Liver (tissue), 9 donors: ENCODE results near the gene ADAMTS6. TPM values are rescaled to one million over a fixed set of nuclear protein-coding genes. Genes with fewer than 3 reads are reported as not detected.

Source experiments
- DNase-seq: peaks from one replicate; pipeline ENCODE4 v3.0.0-alpha.2; 2017; ENCODE audit warnings: low spot score
- H3K27ac ChIP-seq, 2 donors: one replicate each; pipeline ENCODE4 v1.7.0; 2013; ENCODE audit warnings: inconsistent platforms in 2 of 2, low read length in 2 of 2, control low read depth in 1 of 2, low read depth in 1 of 2, mild to moderate bottlenecking in 1 of 2
- H3K27me3 ChIP-seq, 4 donors: one replicate each; pipeline versions ENCODE4 v1.6.1 to v1.7.0; 2013; ENCODE audit warnings: low read length in 3 of 4, inconsistent platforms in 1 of 4, mild to moderate bottlenecking in 1 of 4, moderate library complexity in 1 of 4; ENCODE audit not compliant: control insufficient read depth in 4 of 4, insufficient read depth in 4 of 4
- H3K36me3 ChIP-seq, 4 donors: one replicate each; pipeline versions ENCODE4 v1.6.1 to v1.7.0; 2013; ENCODE audit warnings: low read length in 3 of 4, mild to moderate bottlenecking in 3 of 4, low read depth in 1 of 4, moderate library complexity in 1 of 4; ENCODE audit not compliant: control insufficient read depth in 4 of 4, insufficient read depth in 3 of 4
- H3K4me1 ChIP-seq, 4 donors: one replicate each; pipeline versions ENCODE4 v1.6.1 to v1.7.0; 2013; ENCODE audit warnings: low read length in 3 of 4, mild to moderate bottlenecking in 3 of 4, moderate library complexity in 1 of 4; ENCODE audit not compliant: control insufficient read depth in 4 of 4, insufficient read depth in 4 of 4
- H3K4me3 ChIP-seq, 3 donors: one replicate each; pipeline versions ENCODE4 v1.6.1 to v1.7.0; 2013; ENCODE audit warnings: low read length in 3 of 3, control low read depth in 1 of 3, low read depth in 1 of 3, mild to moderate bottlenecking in 1 of 3
- H3K9ac ChIP-seq, 2 donors: one replicate each; pipeline ENCODE4 v1.7.0; 2013; ENCODE audit warnings: low read length in 2 of 2, mild to moderate bottlenecking in 2 of 2, moderate library complexity in 2 of 2, control low read depth in 1 of 2, low read depth in 1 of 2
- H3K9me3 ChIP-seq, 4 donors: one replicate each; pipeline versions ENCODE4 v1.6.1 to v1.7.0; 2013; ENCODE audit warnings: low read length in 3 of 4; ENCODE audit not compliant: control insufficient read depth in 4 of 4
- ATF3 ChIP-seq: IDR thresholded peaks from 2 replicates; pipeline ENCODE4 v1.6.1; 2016; ENCODE audit warnings: antibody characterized with exemption
- CTCF ChIP-seq: fragments of 150-350 bp; IDR thresholded peaks from 2 replicates; pipeline ENCODE4 v1.5.1; 2017; ENCODE audit warnings: improper control_type of control experiment, low read depth, low read length; ENCODE audit not compliant: missing input control
- FOXA2 ChIP-seq: IDR thresholded peaks from 2 replicates; pipeline ENCODE4 v1.6.1; 2016; ENCODE audit warnings: antibody characterized with exemption
- GABPA ChIP-seq, 2 donors: IDR thresholded peaks in 1 of 2; conservative IDR thresholded peaks in 1 of 2; 2 replicates each; pipeline ENCODE4 v1.6.1; 2016; ENCODE audit warnings: antibody characterized with exemption in 2 of 2, mild to moderate bottlenecking in 1 of 2, moderate library complexity in 1 of 2
- HNF4A ChIP-seq, 2 donors: conservative IDR thresholded peaks; 2 replicates each; pipeline ENCODE4 v1.6.1; 2016; ENCODE audit warnings: antibody characterized with exemption in 2 of 2, mild to moderate bottlenecking in 2 of 2
- HNF4G ChIP-seq: IDR thresholded peaks from 2 replicates; pipeline ENCODE4 v1.6.1; 2016; ENCODE audit warnings: antibody characterized with exemption
- JUND ChIP-seq, 2 donors: IDR thresholded peaks; 2 replicates each; pipeline ENCODE4 v1.6.1; 2016; ENCODE audit warnings: antibody characterized with exemption in 2 of 2
- MAX ChIP-seq: IDR thresholded peaks from 2 replicates; pipeline ENCODE4 v1.6.1; 2016; ENCODE audit warnings: antibody characterized with exemption
- NR2F2 ChIP-seq: IDR thresholded peaks from 2 replicates; pipeline ENCODE4 v1.6.1; 2016; ENCODE audit warnings: antibody characterized with exemption
- RAD21 ChIP-seq, 2 donors: IDR thresholded peaks; 2 replicates each; pipeline ENCODE4 v1.6.1; 2016; ENCODE audit warnings: antibody characterized with exemption in 2 of 2, mild to moderate bottlenecking in 2 of 2
- REST ChIP-seq: IDR thresholded peaks from 2 replicates; pipeline ENCODE4 v1.6.1; 2016; ENCODE audit warnings: antibody characterized with exemption, mild to moderate bottlenecking
- RXRA ChIP-seq, 2 donors: IDR thresholded peaks; 2 replicates each; pipeline ENCODE4 v1.6.1; 2017 to 2018; ENCODE audit warnings: antibody characterized with exemption in 2 of 2, mild to moderate bottlenecking in 1 of 2
- SP1 ChIP-seq: IDR thresholded peaks from 2 replicates; pipeline ENCODE4 v1.6.1; 2018; ENCODE audit warnings: antibody characterized with exemption, mild to moderate bottlenecking
- TAF1 ChIP-seq: conservative IDR thresholded peaks from 2 replicates; pipeline ENCODE4 v1.6.1; 2016; ENCODE audit warnings: antibody characterized with exemption, mild to moderate bottlenecking
- ZBTB33 ChIP-seq: IDR thresholded peaks from 2 replicates; pipeline ENCODE4 v1.6.1; 2016; ENCODE audit warnings: antibody characterized with exemption
- WGBS: extraction: QIAGEN DNeasy Blood & Tissue Kit; methylation state at CpG from one replicate; pipeline ENCODE4 v1.1.7; 2013; 5-methylcytosine and 5-hydroxymethylcytosine counted together
- polyA plus RNA-seq, 2 donors: library from polyadenylated mRNA; stranded (reverse) in 1 of 2; unstranded in 1 of 2; fragments of 200-250 nt in 1 of 2; fragments of >200 nt in 1 of 2; fragmentation: Nextera tagmentation in 1 of 2; extraction: Ambion mirVana in 1 of 2; gene quantifications; one replicate each; pipeline versions ENCODE4 v1.2.1 to v1.2.3, GENCODE V29; 2013 to 2015
- total RNA-seq, 2 donors: library from RNA; depleted of rRNA; stranded (reverse); fragments of >200 nt; gene quantifications; one replicate each; pipeline ENCODE4 v1.2.3, GENCODE V29; 2014
- donor health status: healthy.
- donor health status: healthy.
- donor health status: healthy.
- donor health status: healthy.
- donor health status: healthy.

The ADAMTS6 gene
- total and polyA plus RNA-seq, 4 donors: 0.06 to 2.0 (median 0.59) TPM

GRCh38 chr5:65161655-65162054 is 320.1 kb downstream of the ADAMTS6 start:
- DNase-seq: no peak
- no peaks in the 10 kb centered on the region for H3K4me1 ChIP-seq
- H3K9me3 ChIP-seq: no peaks in the 10 kb centered on the region
- H3K27ac ChIP-seq: no peak overlapping the region
- H3K4me3 ChIP-seq: no peak overlapping the region
- H3K36me3 ChIP-seq: no peaks in the 10 kb centered on the region
- WGBS: 86% methylated on average over 1 of the region's 1 CpG
- H3K27me3 ChIP-seq: no peaks in the 10 kb centered on the region
- H3K9ac ChIP-seq: no peak overlapping the region
- no peak for TF ChIP-seq HNF4G
- no peak for TF ChIP-seq NR2F2
- TF ChIP-seq HNF4A (conservative IDR thresholded peaks at IDR 0.05): no peak
- TF ChIP-seq FOXA2: no peak
- no peak for TF ChIP-seq TAF1
- TF ChIP-seq JUND (IDR thresholded peaks at IDR 0.05): no peak
- TF ChIP-seq ATF3: no peak
- TF ChIP-seq RAD21 (IDR thresholded peaks at IDR 0.05): no peak
- TF ChIP-seq SP1: no peak
- TF ChIP-seq REST: no peak
- no peak for TF ChIP-seq CTCF

GRCh38 chr5:65157906-65158603 is 323.7 kb downstream of the ADAMTS6 start:
- Histone ChIP-seq H3K4me1 (no peaks in the 10 kb centered on the region), H3K36me3 (no peaks in the 10 kb centered on the region), H3K4me3 (no peak overlapping the region), H3K9me3 (no peaks in the 10 kb centered on the region), H3K9ac (no peak overlapping the region), H3K27ac (no peak overlapping the region), H3K27me3 (no peaks in the 10 kb centered on the region)
- WGBS: 80% methylated on average over 4 of the region's 4 CpGs
- no peak for DNase-seq
- TF ChIP-seq SP1 (no peak), HNF4A (conservative IDR thresholded peaks at IDR 0.05) (no peak), ATF3 (no peak), RXRA (IDR thresholded peaks at IDR 0.05) (no peak), HNF4G (no peak), CTCF (no peak), FOXA2 (no peak), ZBTB33 (no peak), NR2F2 (no peak), REST (no peak), MAX (no peak), GABPA (IDR thresholded peaks at IDR 0.05 in 1 of 2, conservative IDR thresholded peaks at IDR 0.05 in 1 of 2) (no peak)
